Psoas muscle (tissue), 8 donors: ENCODE measurements around the gene TGFBRAP1. TPM values are rescaled to one million over a fixed set of nuclear protein-coding genes. Genes with fewer than 3 reads are reported as not detected.

Experiments used
- ATAC-seq, 4 donors: fragments of 200-7000 bp; cut with Tn5 transposase; one replicate each; pipeline ENCODE4 v1.9.1; 2020; ENCODE audit warnings: moderate library complexity in 3 of 4, mild to moderate bottlenecking in 2 of 4
- DNase-seq, 2 donors: peaks; one replicate each; pipeline ENCODE4 v3.0.0-alpha.2; 2020
- H3K27ac ChIP-seq: fragments of 200-600 bp; one replicate; pipeline ENCODE4 v1.8.0; 2022
- H3K27me3 ChIP-seq, 3 donors: fragments of 200-600 bp in 1 of 3; one replicate each; pipeline versions ENCODE4 v1.6.1 to v1.8.0; 2013 to 2022; ENCODE audit warnings: low read length in 2 of 3, mild to moderate bottlenecking in 2 of 3, moderate library complexity in 1 of 3; ENCODE audit not compliant: insufficient read depth in 3 of 3
- H3K36me3 ChIP-seq, 2 donors: fragments of 200-600 bp in 1 of 2; one replicate each; pipeline versions ENCODE4 v1.6.1 to v1.8.0; 2013 to 2022; ENCODE audit warnings: low read depth in 1 of 2, mild to moderate bottlenecking in 1 of 2, moderate library complexity in 1 of 2; ENCODE audit not compliant: insufficient read depth in 1 of 2
- H3K4me1 ChIP-seq: fragments of 200-600 bp; one replicate; pipeline ENCODE4 v1.8.0; 2022
- H3K4me3 ChIP-seq: fragments of 200-600 bp; one replicate; pipeline ENCODE4 v1.8.0; 2022; ENCODE audit warnings: mild to moderate bottlenecking
- H3K9me3 ChIP-seq: fragments of 200-600 bp; one replicate; pipeline ENCODE4 v1.8.0; 2022
- CTCF ChIP-seq: fragments of 200-600 bp; IDR thresholded peaks from one replicate; pipeline ENCODE4 v1.8.0; 2022; ENCODE audit warnings: antibody characterized with exemption
- WGBS, 3 donors: extraction: QIAGEN DNeasy Blood & Tissue Kit; methylation state at CpG; one replicate each; pipeline versions ENCODE4 v1.1.6 to v1.1.7; 2013; 5-methylcytosine and 5-hydroxymethylcytosine counted together
- intact Hi-C, 2 donors: fragments of 100-400 bp; cut with DNase I; formaldehyde crosslinking; loops; one replicate each; pipeline versions ENCODE4 v1.11.0 to v1.14.2; 2022
- polyA plus RNA-seq, 3 donors: library from polyadenylated mRNA; stranded (reverse); fragments of 200-250 nt; gene quantifications; one replicate each; pipeline ENCODE4 v1.2.3, GENCODE V29; 2013
- total RNA-seq, 4 donors: library from RNA; stranded (reverse); fragmentation: NEBNext Ultra II Directional in 2 of 4; extraction: Animal tissue kit (Norgen Biotek cat#: 25700) in 2 of 4; gene quantifications; one replicate each; pipeline versions ENCODE4 v1.2.1 to v1.2.4, GENCODE V29; 2021 to 2023
- donor health status: healthy with polysubstance abuse.
- donor health status: DM: no; HTN: no; CAD: no; lungs with moderate emphysema.
- donor health status: Bipolar disorder and iron deficiency.
- donor health status: healthy.
- donor health status: DM: yes; HTN: yes; CAD: no.
- donor health status: DM: no; HTN: no; CAD: no.
- donor health status: DM: no; HTN: no; CAD: no.
- donor health status: DM: yes; HTN: yes; CAD: no.

TGFBRAP1 gene
- total and polyA plus RNA-seq, 7 donors, result 5.4 to 21.4 (median 16.3) TPM

- Histone ChIP-seq H3K27ac (no peak overlapping the region), H3K36me3 (peaks cover 3 to 46% of the 10 kb centered on the region in 2 donors), H3K4me1 (no peaks in the 10 kb centered on the region), H3K4me3 (no peak overlapping the region), H3K9me3 (no peaks in the 10 kb centered on the region), H3K27me3 (no peaks in the 10 kb centered on the region)
- no peak for DNase-seq
- TF ChIP-seq CTCF, result no peak
- WGBS, 3 donors, result 87 to 92% (median 87%) methylated on average over 5 of the region's 5 CpGs
- intact Hi-C loops, result no loop called here
- no peak for ATAC-seq
These were observed 30.2 kb downstream of the TGFBRAP1 start for GRCh38 chr2:105299290-105299689.

- 93 to 100% (median 99%) methylated on average over 3 of the region's 3 CpGs for WGBS, 3 donors
These were observed 31.5 kb downstream of the TGFBRAP1 start for GRCh38 chr2:105298017-105298416.

GRCh38 chr2:105297216-105297615 lies 32.3 kb downstream of the TGFBRAP1 start:
- no peaks in the 10 kb centered on the region for H3K4me1 ChIP-seq
- ATAC-seq, result no peak
- H3K9me3 ChIP-seq, result no peaks in the 10 kb centered on the region
- H3K36me3 ChIP-seq, result peaks cover 3 to 62% of the 10 kb centered on the region in 2 donors
- no peaks in the 10 kb centered on the region for H3K27me3 ChIP-seq
- DNase-seq, result no peak
- no peak for TF ChIP-seq CTCF
- intact Hi-C loops, result no loop called here
- H3K4me3 ChIP-seq, result no peak overlapping the region
- 88 to 90% (median 90%) methylated on average over 7 of the region's 7 CpGs for WGBS, 3 donors
- no peak overlapping the region for H3K27ac ChIP-seq

More at GRCh38 chr2:105298017-105298416, 31.5 kb downstream of the TGFBRAP1 start:
- Histone ChIP-seq H3K4me3 (no peak overlapping the region), H3K4me1 (no peaks in the 10 kb centered on the region), H3K27me3 (no peaks in the 10 kb centered on the region), H3K9me3 (no peaks in the 10 kb centered on the region), H3K36me3 (peaks cover 3 to 54% of the 10 kb centered on the region in 2 donors), H3K27ac (no peak overlapping the region)
- ATAC-seq, result no peak
- no peak for TF ChIP-seq CTCF
- intact Hi-C loops, result no loop called here
- DNase-seq, result no peak

GRCh38 chr2:105296017-105296611 lies 33.4 kb downstream of the TGFBRAP1 start:
- Histone ChIP-seq H3K4me3 (no peak overlapping the region), H3K36me3 (peaks cover 5 to 73% of the 10 kb centered on the region in 2 donors), H3K4me1 (no peaks in the 10 kb centered on the region), H3K9me3 (no peaks in the 10 kb centered on the region), H3K27me3 (no peaks in the 10 kb centered on the region), H3K27ac (no peak overlapping the region)
- TF ChIP-seq CTCF, result no peak
- DNase-seq (no peak), ATAC-seq (no peak)
- intact Hi-C loops, result no loop called here
- 87 to 91% (median 88%) methylated on average over 7 of the region's 7 CpGs for WGBS, 3 donors
